GM19351 (cell line): ENCODE data around the gene ZNF217.
A peak's percentile ranks its signal among the peaks of the same experiment; 100 is the strongest.
"Not testable (repeated sequence)": the region's sequence is repeated elsewhere in the genome, so short reads cannot be mapped to it uniquely, and the experiment has no call there.

Experiments
- ATAC-seq: cut with Tn5 transposase; IDR thresholded peaks from one replicate; pipeline ENCODE4 v1.9.1; 2021; ENCODE audit warnings: mild to moderate bottlenecking, moderate library complexity; ENCODE audit not compliant: unreplicated experiment

Gene ZNF217

GRCh38 chr20:53584550-53584913 lies 9.1 kb downstream of the ZNF217 start:
- not testable (repeated sequence) for ATAC-seq

DNA sequence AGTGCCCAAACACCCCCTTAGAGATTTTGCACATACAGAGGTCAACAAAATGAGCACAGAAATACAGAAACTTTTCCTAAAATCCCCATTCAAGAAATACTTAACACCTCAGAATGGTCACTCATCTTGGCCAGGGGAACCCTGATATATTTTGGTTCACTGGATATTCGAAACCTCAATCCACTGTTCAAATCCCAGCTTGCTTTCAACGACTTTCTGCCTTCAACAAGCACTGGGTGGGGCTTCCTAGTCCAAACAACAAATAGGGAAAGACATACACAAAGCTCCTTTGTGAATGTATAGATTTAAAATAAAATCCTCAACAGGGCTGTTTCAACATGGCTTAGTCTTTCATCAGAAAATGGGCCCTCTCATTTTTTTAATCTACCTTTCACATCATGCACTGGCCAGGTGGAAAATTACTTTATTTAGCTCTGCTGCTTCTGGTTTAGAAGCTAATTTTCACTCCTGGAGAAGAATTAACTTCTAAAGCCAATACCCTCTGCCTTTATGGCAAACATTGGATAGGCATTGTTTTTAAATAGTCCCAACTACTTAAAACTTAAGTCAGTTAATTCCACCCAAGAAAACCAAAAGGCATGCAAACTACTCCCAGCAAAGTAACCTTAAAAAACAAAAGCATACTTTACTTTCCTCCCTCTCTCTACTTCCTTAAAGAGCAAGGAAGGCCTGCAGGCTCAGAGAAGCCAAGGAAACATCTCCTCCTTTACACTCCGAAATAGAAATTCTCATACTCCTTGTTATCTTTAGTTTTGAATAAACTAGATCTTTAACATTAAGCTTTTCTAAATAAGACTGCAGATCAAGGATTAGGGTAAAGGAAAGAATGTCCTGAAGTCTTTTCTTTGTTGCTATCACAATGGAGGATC lies 9.7 kb downstream of the ZNF217 start:
- not testable (repeated sequence) for ATAC-seq

DNA sequence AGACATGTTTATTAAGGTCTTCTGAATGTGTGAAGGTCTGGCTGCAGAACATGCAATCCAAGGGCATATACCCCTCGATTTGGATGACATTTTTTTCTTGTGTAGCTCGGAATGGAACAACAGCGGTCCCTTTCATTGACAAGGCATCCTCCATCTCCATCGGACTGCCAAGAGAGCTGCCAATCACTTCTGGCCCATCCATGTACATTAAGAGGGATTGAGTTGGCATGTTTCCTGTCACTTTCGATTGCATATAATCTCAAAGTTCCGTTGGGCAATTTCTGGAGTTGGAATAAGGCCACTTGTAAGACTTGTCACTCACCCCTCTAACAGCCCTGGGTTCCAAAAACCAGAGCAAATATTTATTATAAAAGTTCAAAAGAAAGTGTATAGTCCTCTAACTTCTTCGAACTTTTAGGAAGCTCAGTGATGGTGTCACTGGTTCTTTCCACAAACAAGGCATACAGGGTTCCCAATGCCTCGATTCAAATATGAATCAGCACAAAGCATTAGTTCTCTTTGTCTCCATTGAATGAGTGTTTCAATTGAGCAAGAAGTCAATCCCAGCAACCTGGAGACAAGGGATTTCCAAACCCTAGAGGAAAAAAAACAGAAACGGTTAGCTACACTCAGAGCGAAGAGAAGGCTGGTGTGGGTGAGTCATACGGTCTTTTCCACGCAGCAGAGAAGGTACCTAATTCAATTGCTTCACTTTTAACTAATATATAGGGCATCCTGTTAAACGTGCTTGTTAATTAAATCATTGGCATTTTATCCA lies 10.9 kb downstream of the ZNF217 start:
- ATAC-seq, result peak; percentile 32

DNA sequence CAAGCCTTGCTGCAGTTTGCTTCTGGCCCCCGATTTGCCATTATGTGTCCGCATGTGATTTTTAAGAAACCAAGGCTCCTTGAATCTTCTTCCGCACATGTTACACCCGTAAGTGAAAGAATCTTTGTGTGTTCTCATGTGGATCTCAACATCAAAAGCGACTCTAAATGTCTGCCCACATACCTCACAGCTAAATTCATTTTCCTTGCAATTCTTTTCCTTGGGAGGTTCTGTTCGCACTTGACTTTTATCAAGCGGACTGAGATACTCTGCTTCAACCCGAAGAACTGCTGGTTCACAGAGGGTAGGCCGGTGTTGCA lies 11.4 kb downstream of the ZNF217 start:
- ATAC-seq, result no peak

- peak; percentile 28 for ATAC-seq
These were observed 12.0 kb downstream of the ZNF217 start for GRCh38 chr20:53581444-53582250.

GRCh38 chr20:53580376-53581111 lies 13.1 kb downstream of the ZNF217 start:
- ATAC-seq, result no peak

GRCh38 chr20:53579581-53580375 lies 13.9 kb downstream of the ZNF217 start:
- no peak for ATAC-seq

GRCh38 chr20:53579266-53579580 lies 14.4 kb downstream of the ZNF217 start:
- ATAC-seq, result no peak

GRCh38 chr20:53578492-53579222 lies 15.0 kb downstream of the ZNF217 start:
- peak; percentile 39 for ATAC-seq

- ATAC-seq, result no peak
These were observed 16.9 kb downstream of the ZNF217 start for GRCh38 chr20:53576586-53577318.

- no peak for ATAC-seq
These were observed 17.5 kb downstream of the ZNF217 start for GRCh38 chr20:53576195-53576580.

DNA sequence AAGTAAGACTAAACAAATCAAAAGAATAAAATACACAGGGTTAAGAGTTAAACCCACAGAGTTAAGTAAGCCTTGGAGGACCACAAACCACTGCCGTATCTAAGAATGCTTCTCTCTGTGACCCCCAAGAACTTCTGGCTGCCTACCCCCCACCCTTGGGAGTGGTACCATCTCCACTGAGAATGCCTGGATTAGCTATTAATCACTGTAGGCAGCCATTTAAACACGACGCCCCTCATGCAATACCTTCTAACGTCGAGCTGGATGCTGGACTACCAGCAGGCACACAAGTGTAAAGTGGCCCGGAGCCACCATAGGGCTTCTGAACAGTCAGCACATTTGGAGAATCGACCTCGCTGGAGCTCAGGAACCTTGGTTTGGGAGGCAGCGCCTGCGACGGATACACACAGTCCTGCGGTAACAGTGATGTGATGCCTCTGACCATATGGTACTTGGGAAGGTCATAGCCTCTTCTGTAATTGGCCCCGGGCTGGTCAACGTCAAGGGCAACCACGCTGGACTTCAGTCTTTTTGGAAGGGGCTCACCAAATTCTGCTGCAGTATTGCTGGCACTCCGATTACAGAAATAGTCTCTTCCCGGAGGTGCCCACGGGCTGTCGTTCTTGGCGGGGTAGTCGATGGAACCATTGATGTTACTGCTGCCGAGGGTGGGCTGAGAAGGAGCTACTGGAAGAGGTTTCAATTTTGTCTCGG lies 18.0 kb downstream of the ZNF217 start:
- no peak for ATAC-seq

DNA sequence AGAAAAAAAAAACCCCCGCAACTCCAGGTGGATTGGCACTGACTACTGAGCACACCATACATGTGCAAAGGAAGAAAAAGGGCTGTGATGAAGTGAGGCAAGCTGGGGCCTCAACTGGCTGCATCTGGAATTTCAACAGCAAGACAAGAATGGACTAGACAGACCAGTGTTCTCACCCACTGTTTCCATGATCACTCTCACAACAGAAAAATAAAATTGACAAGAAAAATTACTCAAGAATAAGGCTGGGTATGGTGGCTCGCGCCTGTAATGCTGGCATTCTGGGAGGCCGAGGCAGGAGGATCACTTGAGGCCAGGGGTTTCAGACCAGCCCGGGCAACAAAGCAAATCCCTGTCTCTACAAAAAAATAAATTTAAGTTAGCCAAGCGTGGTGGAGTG lies 18.8 kb downstream of the ZNF217 start:
- ATAC-seq, result no peak

DNA sequence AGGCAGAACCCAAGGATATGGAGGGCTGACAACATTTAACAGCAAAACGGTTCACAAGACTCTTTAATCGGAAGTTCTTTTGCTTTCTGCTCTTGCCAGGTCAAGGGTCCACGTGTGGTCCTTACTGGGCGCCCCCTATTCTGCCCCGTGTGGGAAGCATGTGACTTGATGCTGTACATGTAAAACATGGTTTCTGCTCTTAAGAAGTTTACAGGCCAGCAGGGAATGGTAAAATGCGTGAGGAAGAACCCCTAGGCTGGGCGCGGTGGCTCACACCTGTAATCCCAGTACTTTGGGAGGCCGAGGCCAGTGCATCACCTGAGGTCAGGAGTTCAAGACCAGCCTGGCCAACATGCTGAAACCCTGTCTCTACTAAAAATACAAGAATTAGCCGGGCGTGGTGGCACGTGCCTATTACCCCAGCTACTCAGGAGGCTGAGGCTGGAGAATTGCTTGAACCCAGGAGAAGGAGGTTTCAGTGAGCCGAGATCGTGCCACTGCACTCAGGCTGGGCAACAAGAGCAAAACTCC lies 19.3 kb downstream of the ZNF217 start:
- ATAC-seq, result no peak

GRCh38 chr20:53571555-53572286 lies 21.9 kb downstream of the ZNF217 start:
- ATAC-seq, result no peak

DNA sequence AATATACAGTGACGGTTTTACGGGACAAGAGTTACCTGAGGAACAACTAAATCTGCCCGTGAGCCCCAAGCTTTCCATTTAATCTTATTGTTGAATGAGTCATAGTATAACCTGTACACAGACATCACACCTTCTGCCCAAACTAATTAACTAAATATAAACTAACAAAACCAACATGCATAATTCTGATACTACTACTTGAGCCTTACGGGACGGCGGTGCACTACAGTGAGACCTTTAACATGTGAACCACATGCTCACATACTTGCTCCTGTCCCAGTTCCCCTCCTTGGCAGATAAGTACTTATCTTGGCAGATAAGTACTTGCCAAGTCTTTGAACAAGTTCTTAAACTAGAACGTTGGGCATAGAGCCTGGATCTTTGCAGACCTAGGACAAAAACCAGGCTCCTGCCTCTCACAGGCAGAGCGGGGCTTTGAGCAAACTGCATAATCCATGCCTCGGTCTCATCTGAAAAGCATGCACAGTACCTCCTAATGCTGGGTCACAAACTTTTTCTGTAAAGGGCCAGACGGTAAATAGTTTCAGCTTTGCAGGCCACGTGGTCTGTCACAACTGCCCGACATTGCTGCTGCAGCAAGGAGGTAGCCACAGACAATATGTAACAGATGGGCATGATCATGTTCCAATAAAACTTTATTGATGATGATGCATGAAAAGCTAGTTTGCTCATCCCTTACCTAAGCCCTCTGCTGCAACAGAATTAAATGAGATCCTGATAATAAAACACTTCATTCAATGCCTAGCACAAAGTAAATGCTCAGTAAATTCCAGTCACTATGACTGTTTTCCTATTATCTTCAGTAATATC lies 23.0 kb downstream of the ZNF217 start:
- ATAC-seq, result no peak
